Measurements from ENCODE around the gene WDR87. TPM values are rescaled to one million over a fixed set of nuclear protein-coding genes. Genes with fewer than 3 reads are reported as not detected.
"Not testable (repeated sequence)": the region's sequence is repeated elsewhere in the genome, so short reads cannot be mapped to it uniquely, and the experiment has no call there.

The WDR87 gene
- total RNA-seq, 1 experiment from 2014 or later = not detected

DNA sequence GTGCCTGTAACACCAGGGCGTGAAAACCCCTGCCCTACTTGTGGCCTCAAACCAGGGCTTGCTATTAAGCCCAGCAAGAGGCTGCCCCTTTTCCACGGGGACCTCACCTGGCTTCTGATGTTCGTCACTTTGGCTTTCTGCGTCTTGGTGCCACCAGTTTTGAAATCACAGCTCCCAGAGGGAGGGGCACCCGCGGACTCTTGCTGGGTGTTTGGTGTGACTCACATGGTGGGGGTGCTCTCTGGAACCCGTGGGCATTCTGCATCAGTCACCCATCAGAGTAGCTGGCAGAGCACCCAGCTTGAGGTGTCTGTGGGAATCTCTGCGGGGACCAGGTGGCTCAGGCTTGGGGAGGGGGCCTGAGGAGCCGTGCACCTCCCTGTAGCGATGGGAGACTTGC is 19.9 kb upstream of the WDR87 start:
- H3K27me3 ChIP-seq (ENCODE audit: insufficient read depth, low read depth) = no peaks in the 10 kb centered on the region
- no peak overlapping the region for H3K4me3 ChIP-seq
- CTCF ChIA-PET = no interaction called here
- intact Hi-C loops (cut with micrococcal nuclease; ENCODE audit: unreplicated experiment) = no loop called here
- no peaks in the 10 kb centered on the region for H3K9me3 ChIP-seq (ENCODE audit: insufficient read depth, low read depth)
- peaks cover 16% of the 10 kb centered on the region for H3F3A ChIP-seq (ENCODE audit: insufficient read depth, low read depth)
- no peaks in the 10 kb centered on the region for H3K9me2 ChIP-seq (ENCODE audit: insufficient read depth)
- POLR2A ChIA-PET (ENCODE audit: unreplicated experiment) = no interaction called here
- peaks cover 29% of the 10 kb centered on the region for H3K79me2 ChIP-seq (ENCODE audit: low read depth)
- no peak overlapping the region for H3K27ac ChIP-seq
- H3K36me3 ChIP-seq (ENCODE audit: low read depth) = no peaks in the 10 kb centered on the region
- no TSS peak for BruUV-seq (replicated peaks)
- H3K4me1 ChIP-seq (replicated peaks; ENCODE audit: insufficient read depth) = peaks cover 21% of the 10 kb centered on the region
- DNase-seq = no peak
- no peaks in the 10 kb centered on the region for H4K20me1 ChIP-seq (ENCODE audit: insufficient read depth)
- no peak overlapping the region for H2AFZ ChIP-seq
- H3K4me2 ChIP-seq = no peak overlapping the region
- TF ChIP-seq EZH2 (IDR thresholded peaks at IDR 0.05; ENCODE audit: low read depth) = no peak
- TF ChIP-seq, protein P1, sequence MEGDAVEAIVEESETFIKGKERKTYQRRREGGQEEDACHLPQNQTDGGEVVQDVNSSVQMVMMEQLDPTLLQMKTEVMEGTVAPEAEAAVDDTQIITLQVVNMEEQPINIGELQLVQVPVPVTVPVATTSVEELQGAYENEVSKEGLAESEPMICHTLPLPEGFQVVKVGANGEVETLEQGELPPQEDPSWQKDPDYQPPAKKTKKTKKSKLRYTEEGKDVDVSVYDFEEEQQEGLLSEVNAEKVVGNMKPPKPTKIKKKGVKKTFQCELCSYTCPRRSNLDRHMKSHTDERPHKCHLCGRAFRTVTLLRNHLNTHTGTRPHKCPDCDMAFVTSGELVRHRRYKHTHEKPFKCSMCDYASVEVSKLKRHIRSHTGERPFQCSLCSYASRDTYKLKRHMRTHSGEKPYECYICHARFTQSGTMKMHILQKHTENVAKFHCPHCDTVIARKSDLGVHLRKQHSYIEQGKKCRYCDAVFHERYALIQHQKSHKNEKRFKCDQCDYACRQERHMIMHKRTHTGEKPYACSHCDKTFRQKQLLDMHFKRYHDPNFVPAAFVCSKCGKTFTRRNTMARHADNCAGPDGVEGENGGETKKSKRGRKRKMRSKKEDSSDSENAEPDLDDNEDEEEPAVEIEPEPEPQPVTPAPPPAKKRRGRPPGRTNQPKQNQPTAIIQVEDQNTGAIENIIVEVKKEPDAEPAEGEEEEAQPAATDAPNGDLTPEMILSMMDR (conservative IDR thresholded peaks at IDR 0.05) = no peak

DNA sequence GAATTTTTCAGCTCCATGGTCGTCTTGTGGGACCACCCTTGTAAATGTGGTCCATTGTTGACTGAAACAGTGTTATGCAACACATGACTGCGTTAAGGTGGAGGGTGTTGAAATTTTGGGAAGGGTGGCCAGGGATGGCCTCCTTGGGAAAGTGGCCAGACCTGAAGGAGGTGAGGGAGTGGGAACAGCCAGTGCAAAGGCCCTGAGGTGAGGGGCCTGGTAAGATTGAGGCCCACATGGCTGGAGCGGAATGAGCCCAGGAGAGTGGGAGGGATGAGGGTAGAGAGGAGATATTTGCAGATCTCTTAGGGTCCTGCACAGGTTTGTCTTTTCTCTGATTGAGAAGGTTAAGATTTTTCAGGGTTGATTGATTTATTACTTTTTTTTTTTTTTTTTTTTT is 18.8 kb upstream of the WDR87 start:
- no TSS peak for BruUV-seq (replicated peaks)
- Histone ChIP-seq H3K9me2 (ENCODE audit: insufficient read depth) (no peaks in the 10 kb centered on the region), H2AFZ (no peak overlapping the region), H3K27me3 (ENCODE audit: insufficient read depth, low read depth) (no peaks in the 10 kb centered on the region), H3K79me2 (ENCODE audit: low read depth) (peaks cover 20% of the 10 kb centered on the region), H3K4me1 (replicated peaks; ENCODE audit: insufficient read depth) (peaks cover 10% of the 10 kb centered on the region; the same call in 1 of the 2 replicates), H3K9me3 (ENCODE audit: insufficient read depth, low read depth) (no peaks in the 10 kb centered on the region), H3K27ac (no peak overlapping the region), H3K4me2 (no peak overlapping the region), H3K36me3 (ENCODE audit: low read depth) (no peaks in the 10 kb centered on the region), H4K20me1 (ENCODE audit: insufficient read depth) (no peaks in the 10 kb centered on the region), H3F3A (ENCODE audit: insufficient read depth, low read depth) (peaks cover 5% of the 10 kb centered on the region; the same call in 1 of the 2 replicates), H3K4me3 (no peak overlapping the region)
- ChIA-PET POLR2A (ENCODE audit: unreplicated experiment) (no interaction called here), CTCF (no interaction called here)
- DNase-seq = no peak
- intact Hi-C loops (cut with micrococcal nuclease; ENCODE audit: unreplicated experiment) = no loop called here
- no peak for TF ChIP-seq EZH2 (IDR thresholded peaks at IDR 0.05; ENCODE audit: low read depth)
- TF ChIP-seq, protein P1 (conservative IDR thresholded peaks at IDR 0.05) = no peak

DNA sequence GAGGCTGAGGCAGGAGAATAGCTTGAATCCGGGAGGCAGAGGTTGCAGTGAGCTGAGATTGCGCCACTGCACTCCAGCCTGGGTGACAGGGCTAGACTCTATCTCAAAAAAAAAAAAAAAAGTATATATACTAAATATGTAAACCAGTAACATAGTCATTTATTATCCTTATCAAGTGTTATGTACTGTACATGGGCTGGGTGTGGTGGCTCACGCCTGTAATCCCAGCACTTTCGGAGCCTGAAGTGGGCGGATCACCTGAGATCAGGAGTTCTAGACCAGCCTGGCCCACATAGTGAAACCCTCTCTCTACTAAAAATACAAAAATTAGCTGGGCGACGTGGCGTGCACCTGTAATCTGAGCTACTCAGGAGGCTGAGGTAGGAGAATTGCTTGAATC is 18.2 kb upstream of the WDR87 start:
- H4K20me1 ChIP-seq (ENCODE audit: insufficient read depth); H3F3A ChIP-seq (ENCODE audit: insufficient read depth, low read depth); H3K4me2 ChIP-seq; H3K9me3 ChIP-seq (ENCODE audit: insufficient read depth, low read depth); H3K27ac ChIP-seq; H3K4me3 ChIP-seq; H3K4me1 ChIP-seq (replicated peaks; ENCODE audit: insufficient read depth); DNase-seq; intact Hi-C loops (cut with micrococcal nuclease; ENCODE audit: unreplicated experiment); H3K27me3 ChIP-seq (ENCODE audit: insufficient read depth, low read depth); BruUV-seq (replicated peaks); H3K36me3 ChIP-seq (ENCODE audit: low read depth); H3K9me2 ChIP-seq (ENCODE audit: insufficient read depth); H2AFZ ChIP-seq: not testable (repeated sequence)
- ChIA-PET CTCF (interaction anchor here (0.7 kb wide), 1 partner anchor 81 kb away, joined by 4 read pairs; no protein-coding TSS in a partner anchor), POLR2A (ENCODE audit: unreplicated experiment) (interaction anchor here (0.7 kb wide), 1 partner anchor 9 kb away, joined by 5 read pairs; no protein-coding TSS in a partner anchor)
- peaks cover 17% of the 10 kb centered on the region for H3K79me2 ChIP-seq (ENCODE audit: low read depth)

Data from PC-9 (cell line).